IMR-90 (cell line): Measurements from ENCODE around the gene DAD1. TPM values are rescaled to one million over a fixed set of nuclear protein-coding genes. Genes with fewer than 3 reads are reported as not detected.

ENCODE experiments used
- ATAC-seq: fragments of 200-7000 bp; cut with Tn5 transposase; 2 replicates; pipeline ENCODE4 v1.9.1; 2020; ENCODE audit warnings: low read depth, mild to moderate bottlenecking, moderate library complexity
- BruUV-seq: library from RNA; stranded (reverse); fragments of 400-500 nt; replicated peaks from 2 replicates; lab custom pipeline; 2021; lab: Mats Ljungman, UMichigan
- CTCF ChIA-PET: fragments of 300-600 bp; formaldehyde crosslinking; extraction: SDS; loops from one replicate; lab custom pipeline; 2021; ENCODE audit warnings: antibody characterized with exemption; lab: Yijun Ruan, JAX
- POLR2A ChIA-PET: fragments of 300-600 bp; sonication (Branson Sonifier 250); formaldehyde crosslinking; loops from one replicate; lab custom pipeline; 2022; ENCODE audit warnings: antibody characterized with exemption; ENCODE audit not compliant: unreplicated experiment; lab: Charles Lee
- DNase-seq: peaks from one replicate; pipeline ENCODE4 v3.0.0; 2013
- H2AFZ ChIP-seq: replicated peaks from 2 replicates; pipeline ENCODE3; 2013; ENCODE audit warnings: low read length, mild to moderate bottlenecking; ENCODE audit not compliant: poor library complexity
- H2AK5ac ChIP-seq: 2 replicates; pipeline ENCODE4 v1.6.1; 2013; ENCODE audit warnings: low read depth, low read length, inconsistent platforms
- H2AK9ac ChIP-seq: replicated peaks from 2 replicates; pipeline ENCODE3; 2013; ENCODE audit warnings: mild to moderate bottlenecking, low read depth, low read length, moderate library complexity; ENCODE audit not compliant: poor library complexity
- H2BK120ac ChIP-seq: 2 replicates; pipeline ENCODE4 v1.6.1; 2013; ENCODE audit warnings: low read depth, low read length, inconsistent platforms
- H2BK15ac ChIP-seq: 3 replicates; pipeline ENCODE4 v1.6.1; 2013; ENCODE audit warnings: low read depth, low read length, inconsistent platforms
- H2BK20ac ChIP-seq: 2 replicates; pipeline ENCODE4 v1.6.1; 2013; ENCODE audit warnings: low read depth, mild to moderate bottlenecking, inconsistent platforms, low read length, moderate library complexity
- H2BK5ac ChIP-seq: 2 replicates; pipeline ENCODE4 v1.6.1; 2013; ENCODE audit warnings: mild to moderate bottlenecking, low read depth, low read length, inconsistent platforms; ENCODE audit not compliant: poor library complexity, severe bottlenecking
- H3K14ac ChIP-seq: replicated peaks from 2 replicates; pipeline ENCODE4 v1.6.1; 2013; ENCODE audit warnings: low read depth, low read length, inconsistent platforms
- H3K18ac ChIP-seq: 2 replicates; pipeline ENCODE4 v1.6.1; 2013; ENCODE audit warnings: low read depth, low read length, control low read depth
- H3K23ac ChIP-seq: 2 replicates; pipeline ENCODE4 v1.6.1; 2013; ENCODE audit warnings: low read depth, low read length, inconsistent platforms
- H3K27ac ChIP-seq: 2 replicates; pipeline ENCODE4 v1.5.1; 2013; ENCODE audit warnings: mild to moderate bottlenecking, control low read depth, low read length; ENCODE audit not compliant: insufficient read depth
- H3K27me3 ChIP-seq: 2 replicates; pipeline ENCODE4 v1.6.1; 2013; ENCODE audit warnings: low read length; ENCODE audit not compliant: control insufficient read depth, insufficient read depth
- H3K36me3 ChIP-seq: 2 replicates; pipeline ENCODE4 v1.6.1; 2013; ENCODE audit warnings: low read length, mixed read lengths; ENCODE audit not compliant: control insufficient read depth, insufficient read depth
- H3K4ac ChIP-seq: 2 replicates; pipeline ENCODE4 v1.6.1; 2013; ENCODE audit warnings: low read depth, low read length, inconsistent platforms
- H3K4me1 ChIP-seq: 2 replicates; pipeline ENCODE4 v1.6.1; 2013; ENCODE audit warnings: low read length, mixed read lengths; ENCODE audit not compliant: control insufficient read depth, insufficient read depth
- H3K4me2 ChIP-seq: 2 replicates; pipeline ENCODE4 v1.6.1; 2013; ENCODE audit warnings: low read depth, mild to moderate bottlenecking, control low read depth, low read length, moderate library complexity
- H3K4me3 ChIP-seq: 2 replicates; pipeline ENCODE4 v1.5.1; 2013; ENCODE audit warnings: low read depth, mild to moderate bottlenecking, control low read depth, low read length, moderate library complexity; ENCODE audit not compliant: insufficient read depth
- H3K56ac ChIP-seq: 2 replicates; pipeline ENCODE4 v1.6.1; 2013; ENCODE audit warnings: low read length, inconsistent platforms; ENCODE audit not compliant: insufficient read depth; ENCODE audit errors: extremely low read depth
- H3K79me1 ChIP-seq, 2 experiments: 2 replicates each; pipeline ENCODE4 v1.6.1; 2013; ENCODE audit warnings: low read length in 2 of 2, inconsistent platforms in 1 of 2, low read depth in 1 of 2
- H3K9ac ChIP-seq: 2 replicates; pipeline ENCODE4 v1.6.1; 2013; ENCODE audit warnings: low read depth, low read length, control low read depth
- H3K9me1 ChIP-seq: 2 replicates; pipeline ENCODE4 v1.6.1; 2013; ENCODE audit warnings: low read length, inconsistent platforms; ENCODE audit not compliant: insufficient read depth
- H3K9me3 ChIP-seq: 2 replicates; pipeline ENCODE4 v1.6.1; 2013; ENCODE audit warnings: low read length; ENCODE audit not compliant: control insufficient read depth, insufficient read depth
- H4K20me1 ChIP-seq: 2 replicates; pipeline ENCODE4 v1.6.1; 2013; ENCODE audit warnings: low read length, inconsistent platforms; ENCODE audit not compliant: insufficient read depth
- H4K5ac ChIP-seq: 2 replicates; pipeline ENCODE4 v1.6.1; 2013; ENCODE audit warnings: mild to moderate bottlenecking, low read depth, low read length, control low read depth
- H4K8ac ChIP-seq, 2 experiments: 2 replicates each; pipeline ENCODE4 v1.6.1; 2013; ENCODE audit warnings: low read depth in 2 of 2, low read length in 2 of 2, control low read depth in 1 of 2, inconsistent platforms in 1 of 2
- H4K91ac ChIP-seq: 2 replicates; pipeline ENCODE4 v1.6.1; 2013; ENCODE audit warnings: low read depth, low read length, inconsistent platforms; ENCODE audit not compliant: insufficient read depth
- BHLHE40 ChIP-seq: fragments of 150-350 bp; IDR thresholded peaks from 2 replicates; pipeline ENCODE4 v1.6.1; 2016; ENCODE audit warnings: mild to moderate bottlenecking, low read depth, low read length
- CEBPB ChIP-seq: IDR thresholded peaks from 2 replicates; pipeline ENCODE4 v1.6.1; 2012; ENCODE audit warnings: low read depth, low read length, improper control_type of control experiment
- MAZ ChIP-seq: IDR thresholded peaks from 2 replicates; pipeline ENCODE4 v1.6.1; 2012; ENCODE audit warnings: low read depth, mild to moderate bottlenecking, low read length, improper control_type of control experiment, moderate library complexity, borderline replicate concordance
- POLR2A ChIP-seq: IDR thresholded peaks from 2 replicates; pipeline ENCODE4 v1.6.1; 2012; ENCODE audit warnings: mild to moderate bottlenecking, low read depth, low read length
- dilution Hi-C: fragments of 300-500 bp; cut with HindIII; formaldehyde crosslinking; loops from one replicate; pipeline ENCODE4 v1.14.3; 2018; ENCODE audit warnings: low sequenced_read_pairs; ENCODE audit not compliant: unreplicated experiment
- in situ Hi-C: fragments of 300-500 bp; cut with MboI; formaldehyde crosslinking; loops from 3 replicates; pipeline ENCODE4 v1.14.3; 2019; ENCODE audit warnings: low sequenced_read_pairs, inconsistent platforms, mixed read lengths
- intact Hi-C: fragments of 100-400 bp; cut with micrococcal nuclease; formaldehyde crosslinking; loops from 2 replicates; pipeline ENCODE4 v1.10.0; 2022
- polyA plus RNA-seq, 3 experiments: library from polyadenylated mRNA; depleted of rRNA; stranded (reverse); fragments of >200 nt; gene quantifications; 2 replicates each; pipeline ENCODE4 v1.2.3, GENCODE V29; 2012; ENCODE audit warnings: low replicate concordance in 1 of 3
- total RNA-seq: library from RNA; depleted of rRNA; stranded (reverse); fragments of >200 nt; gene quantifications from 2 replicates; pipeline ENCODE4 v1.2.3, GENCODE V29; 2012

DAD1 gene
- total and polyA plus RNA-seq, 2 of the 4 experiments (the other 2 are of a cell fraction): 396 to 496 TPM

GRCh38 chr14:22600027-22600426, 11.0 kb upstream of the DAD1 start:
- H3K79me1 ChIP-seq: peaks cover 13 to 31% of the 10 kb centered on the region in 2 experiments
- intact Hi-C loops (no loop called here), in situ Hi-C loops (no loop called here), dilution Hi-C loops (no loop called here)
- no peak overlapping the region for H4K8ac ChIP-seq
- H3K23ac ChIP-seq: no peak overlapping the region
- H3K56ac ChIP-seq: no peak overlapping the region
- CTCF ChIA-PET: interaction anchor here (0.5 to 1.1 kb wide), 2 partner anchors 53 to 1484 kb away, joined by 3 read pairs; no protein-coding TSS in a partner anchor
- H4K20me1 ChIP-seq: no peaks in the 10 kb centered on the region; the same call in 1 of the 2 replicates
- H2AFZ ChIP-seq: no peak overlapping the region
- H3K9me1 ChIP-seq: peaks cover 22% of the 10 kb centered on the region
- DNase-seq (no peak), ATAC-seq (no peak)
- H2AK5ac ChIP-seq: no peak overlapping the region
- no peak overlapping the region for H2AK9ac ChIP-seq
- H4K91ac ChIP-seq: no peak overlapping the region
- H3K27me3 ChIP-seq: no peaks in the 10 kb centered on the region
- POLR2A ChIA-PET: interaction anchor here (0.6 kb wide), 1 partner anchor 42 kb away, joined by 4 read pairs; no protein-coding TSS in a partner anchor
- no TSS peak for BruUV-seq
- no peak overlapping the region for H2BK20ac ChIP-seq
- no peak for TF ChIP-seq BHLHE40
- no peak for TF ChIP-seq MAZ
- no peak for TF ChIP-seq CEBPB
- 0 out of 2 replicates have a peak, but pooled peaks have one; percentile 16 for TF ChIP-seq POLR2A
- no peak overlapping the region for H2BK120ac ChIP-seq
- H3K14ac ChIP-seq: no peak overlapping the region
- no peak overlapping the region for H4K5ac ChIP-seq
- H2BK5ac ChIP-seq: no peak overlapping the region
- peaks cover 4% of the 10 kb centered on the region for H3K4me1 ChIP-seq
- H3K36me3 ChIP-seq: peaks cover 30% of the 10 kb centered on the region
- no peak overlapping the region for H3K4me2 ChIP-seq
- no peak overlapping the region for H2BK15ac ChIP-seq
- H3K18ac ChIP-seq: no peak overlapping the region
- H3K4me3 ChIP-seq: no peak overlapping the region
- no peak overlapping the region for H3K27ac ChIP-seq
- no peak overlapping the region; the same call in 1 of the 2 replicates for H3K4ac ChIP-seq
- no peaks in the 10 kb centered on the region for H3K9me3 ChIP-seq
- H3K9ac ChIP-seq: no peak overlapping the region
